A549 treated with AZD2906 at 1 μM for 4 hours (cell line): ENCODE measurements around the gene CCDC186. TPM values are rescaled to one million over a fixed set of nuclear protein-coding genes. Genes with fewer than 3 reads are reported as not detected.

Experiments used
- total RNA-seq: library from RNA; stranded (reverse); fragments of 200-300 nt; extraction: Qiagen RNA extraction; gene quantifications from 5 replicates; pipeline ENCODE4 v1.2.3, GENCODE V29; 2022

CCDC186 gene
- total RNA-seq: 4.0 to 6.1 TPM (median 5.0 TPM) in 5 replicates

DNA sequence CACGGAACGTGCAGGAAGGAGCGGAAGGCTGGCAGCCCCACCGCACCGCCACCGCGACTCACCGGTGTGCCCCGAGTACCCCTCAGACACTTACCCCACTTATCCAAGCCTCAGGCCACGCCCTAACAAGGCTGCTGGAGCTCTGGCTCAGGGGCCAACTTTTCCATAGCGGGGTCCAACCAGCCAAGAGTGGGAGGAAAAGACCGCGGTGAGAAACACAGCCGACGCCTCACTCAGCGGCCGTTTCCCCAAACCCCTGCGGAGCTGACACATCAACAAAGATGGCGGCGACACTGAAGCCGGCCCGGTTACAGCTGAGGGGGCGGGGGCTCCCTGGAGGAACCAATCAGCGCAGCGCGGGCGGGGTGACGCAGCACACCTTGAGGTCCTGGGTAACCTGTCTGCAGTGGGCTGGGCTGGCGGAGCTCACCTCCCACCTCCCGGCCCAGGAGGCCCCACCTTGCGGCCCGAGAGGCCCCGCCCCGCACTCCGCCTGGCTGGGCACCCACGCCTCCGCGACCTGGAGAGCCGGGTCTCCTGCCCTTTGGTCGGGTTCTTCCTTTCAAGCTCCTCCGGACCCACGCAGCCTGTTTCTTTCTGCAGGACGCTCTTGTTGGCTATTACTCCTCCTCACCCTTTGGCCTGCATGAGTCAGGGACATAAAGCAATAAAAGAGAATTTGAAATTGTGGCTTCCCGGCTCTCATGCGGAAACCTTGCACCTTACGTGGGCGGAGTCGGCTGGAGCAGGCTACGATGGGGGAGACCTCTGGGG, at the start of gene CCDC186:
Gene CCDC186 (minus strand): TSS at position 283 of the 774 bp plus-strand sequence. CDS start 10,935 bp downstream, outside the sequence.

DNA sequence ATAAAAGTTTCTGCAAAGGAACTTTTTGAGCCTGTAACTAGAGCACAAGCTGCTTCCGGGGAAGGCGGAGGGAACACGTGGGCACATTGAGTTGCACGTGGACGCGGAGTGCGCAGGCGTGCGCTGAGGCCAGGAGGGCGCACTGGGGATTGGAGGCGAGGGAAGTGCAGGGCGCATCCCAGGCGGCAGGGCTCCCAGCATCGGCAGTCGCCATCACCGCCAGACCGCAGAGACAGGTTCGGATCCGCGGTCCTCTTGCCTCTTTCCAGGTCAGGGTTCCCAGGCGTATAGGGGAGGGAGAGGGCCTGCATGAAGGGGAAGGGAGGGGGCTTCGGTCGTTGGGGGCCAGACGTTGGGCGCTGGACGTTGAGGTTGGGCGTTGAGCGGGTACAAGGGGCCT, 5.1 kb upstream of the CCDC186 start, which contains the start of gene TDRD1:
Gene TDRD1 (plus strand): TSS at position 206 of the 400 bp plus-strand sequence. CDS start 8,479 bp downstream, outside the sequence.

Other genes starting within 250 kb of the CCDC186 start
- gene ADRB1, start 130.3 kb downstream of the CCDC186 start, total RNA-seq: 0.91 to 1.5 TPM (median 1.3 TPM) in 5 replicates
- not detected in 5 replicates for gene TDRD1, start 5.2 kb upstream of the CCDC186 start, total RNA-seq
- gene VWA2, start 65.1 kb upstream of the CCDC186 start, total RNA-seq: 0.03 to 0.06 TPM (median 0.03 TPM) in 4 of 5 replicates, not detected in the other
- gene AFAP1L2, start 230.3 kb upstream of the CCDC186 start, total RNA-seq: 19.3 to 24.0 TPM (median 21.7 TPM) in 5 replicates